Kidney tubule cell (primary cell): ENCODE results near the gene SLC9A3.
A peak's percentile ranks its signal among the peaks of the same experiment; 100 is the strongest.
"Not testable (repeated sequence)": the region's sequence is repeated elsewhere in the genome, so short reads cannot be mapped to it uniquely, and the experiment has no call there.

ENCODE experiments used
- DNase-seq: peaks from one replicate; pipeline ENCODE4 v3.0.0-alpha.2; 2018; ENCODE audit warnings: low spot score

Gene SLC9A3

DNA sequence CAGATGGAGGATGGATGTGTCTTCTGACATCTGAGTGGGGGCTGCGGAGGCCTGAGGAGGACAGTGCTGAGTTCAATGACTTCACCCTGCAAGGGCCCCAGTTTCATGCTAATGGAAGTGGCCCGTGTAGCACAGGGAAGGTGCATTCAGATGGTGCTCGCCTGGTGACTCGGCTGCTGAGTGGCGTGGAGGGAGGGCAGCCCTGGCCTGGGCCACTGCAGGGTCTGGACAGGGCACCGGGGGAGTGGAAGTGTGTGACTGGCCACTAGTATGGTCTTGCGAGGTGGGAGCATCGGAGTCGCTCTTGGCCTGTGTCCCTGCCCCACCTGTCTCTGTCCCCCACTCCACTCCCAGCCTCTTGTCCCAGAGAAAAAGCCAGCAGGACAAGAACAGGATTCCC, 1.7 kb upstream of the SLC9A3 start:
- no peak for DNase-seq

DNA sequence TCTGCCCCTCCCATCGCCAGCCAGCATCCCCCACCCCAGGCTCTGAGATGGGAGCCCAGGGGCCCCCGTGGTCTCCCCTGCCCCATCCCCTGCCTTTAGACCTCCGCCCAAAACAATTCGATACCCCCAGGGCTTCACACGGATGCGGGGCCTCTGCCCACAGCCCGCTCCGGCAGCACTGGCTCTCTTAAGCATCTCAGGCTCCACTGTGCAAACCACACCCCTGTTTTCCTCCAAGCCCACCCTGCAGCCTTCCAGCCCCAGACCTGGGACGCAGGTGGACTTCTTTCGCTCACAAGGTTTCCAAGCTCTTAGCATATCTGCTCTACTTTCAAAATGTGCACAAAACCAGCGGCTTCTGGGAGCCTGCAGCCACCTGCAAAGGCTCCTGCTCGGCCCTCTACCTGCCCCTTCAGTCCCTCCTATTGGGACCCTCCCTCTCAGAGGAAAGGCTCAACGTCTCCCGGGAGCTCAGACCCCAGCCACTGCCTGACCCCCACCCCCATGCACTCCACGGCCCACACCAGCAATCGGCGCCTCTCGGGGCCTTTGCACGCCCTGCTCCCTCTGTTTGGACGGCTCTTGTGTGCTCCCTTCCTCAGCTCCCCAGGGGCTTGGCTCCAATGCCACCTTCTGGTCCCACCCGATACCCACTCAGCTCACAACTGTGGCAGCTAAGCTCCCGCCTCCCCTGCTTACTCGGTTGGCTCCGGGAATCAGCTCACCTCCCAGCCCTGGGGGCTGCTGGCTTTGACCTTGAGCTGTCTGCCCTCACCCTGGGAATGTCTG, 918 bp upstream of the SLC9A3 start:
- DNase-seq, result no peak

DNA sequence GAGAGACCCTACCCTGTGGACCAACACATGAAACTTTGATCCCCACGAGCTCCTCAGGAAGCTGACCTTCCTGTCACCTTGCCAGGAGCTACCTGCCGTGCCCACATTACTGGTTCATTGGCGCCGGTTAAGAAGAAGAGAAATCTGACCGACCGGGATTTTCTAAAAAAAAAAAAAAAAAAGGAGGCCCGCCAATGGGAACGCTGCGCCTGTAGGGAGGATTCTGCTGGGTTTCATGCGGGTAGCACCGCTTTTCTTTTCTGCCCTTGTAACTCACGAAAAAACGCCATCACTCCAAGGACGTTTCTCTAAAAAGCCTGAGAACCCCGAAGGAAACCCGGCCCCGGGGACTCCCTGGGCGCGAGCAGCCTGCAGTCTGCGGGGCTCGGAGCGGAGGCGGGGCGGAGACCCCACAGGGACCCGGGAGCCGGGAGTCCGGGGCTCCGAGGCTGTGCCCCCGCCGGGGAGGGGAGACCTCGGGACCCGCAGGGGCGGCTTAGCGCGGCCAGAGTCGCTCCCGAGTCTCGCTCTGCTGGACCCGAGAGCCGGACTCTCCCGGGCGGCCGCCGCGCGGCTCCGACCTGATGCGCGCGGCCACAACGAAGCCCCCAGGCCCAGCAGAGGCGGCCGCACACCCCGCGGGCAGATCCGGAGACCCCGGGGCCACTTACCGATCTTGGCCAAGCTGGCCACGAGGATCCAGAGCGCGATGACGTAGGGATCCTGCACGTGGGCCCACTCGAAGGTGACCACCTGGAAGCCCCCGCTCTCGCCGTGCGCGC, 617 bp downstream of the SLC9A3 start:
- no peak for DNase-seq

DNA sequence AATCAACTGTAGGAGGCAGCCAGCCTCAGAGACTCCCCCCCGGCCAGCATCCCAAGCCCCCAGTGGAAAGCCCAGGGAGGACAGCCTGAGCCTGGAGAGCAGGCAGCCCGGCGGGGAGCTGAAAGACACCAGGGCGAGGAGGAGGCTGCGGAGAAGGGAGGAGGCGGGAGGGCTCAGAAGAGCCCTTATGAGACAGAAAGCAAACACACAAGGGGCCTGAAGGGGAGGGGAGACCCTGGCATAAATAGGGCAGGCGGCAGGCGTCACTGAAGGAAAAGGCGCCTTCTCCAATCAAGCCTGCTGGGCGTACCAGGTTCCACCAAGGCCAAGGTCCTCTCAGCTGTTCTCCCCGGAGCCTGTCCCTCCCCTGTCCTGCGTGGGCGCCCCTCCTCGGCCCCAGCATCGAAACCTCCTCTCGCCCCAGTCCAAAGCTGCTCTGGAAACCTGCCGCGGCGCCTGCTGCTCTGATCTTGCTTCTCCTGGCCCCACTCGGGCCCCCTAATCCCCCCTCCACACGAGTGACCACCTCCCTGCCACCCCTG, 1.3 kb downstream of the SLC9A3 start:
- DNase-seq, result no peak

DNA sequence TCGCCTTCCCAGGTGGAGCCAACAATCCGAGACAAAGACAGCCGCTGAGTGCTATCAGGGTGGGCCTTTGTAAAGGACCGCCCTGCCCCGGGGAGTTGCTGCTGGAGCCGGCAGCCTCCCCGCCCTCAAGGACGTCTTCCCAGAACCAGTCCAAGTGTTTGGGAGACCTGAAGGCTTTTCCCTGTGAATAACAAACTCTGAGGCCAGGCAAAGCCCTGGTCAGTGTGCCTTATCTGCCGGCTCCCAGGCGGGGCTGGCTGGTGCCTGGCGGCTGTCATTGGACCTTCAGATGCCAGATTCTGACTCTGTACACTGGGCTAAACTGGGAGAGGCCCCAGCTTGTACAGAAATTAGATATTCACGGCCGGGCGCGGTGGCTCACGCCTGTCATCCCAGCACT, 2.1 kb downstream of the SLC9A3 start:
- DNase-seq, result no peak

DNA sequence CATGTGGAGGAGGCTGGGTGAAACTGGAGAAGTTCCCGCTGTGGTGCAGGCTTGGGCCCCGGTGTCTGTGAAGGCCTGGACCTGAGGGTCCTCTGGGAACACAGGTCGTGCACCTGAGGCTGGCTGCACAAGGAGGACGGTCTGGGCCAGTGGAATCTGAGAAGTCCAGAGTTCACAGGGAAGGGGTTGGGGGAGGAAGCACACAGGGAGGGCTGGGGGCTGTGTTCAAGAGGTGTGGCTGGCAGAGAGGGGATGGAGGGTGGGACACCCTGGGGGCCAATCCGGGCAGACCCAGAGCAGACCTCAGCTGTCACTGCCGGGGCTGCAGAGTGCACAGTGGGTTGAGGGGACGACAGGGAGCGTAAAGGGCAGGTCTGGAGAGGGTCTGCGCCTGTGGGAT, 2.6 kb downstream of the SLC9A3 start:
- DNase-seq, result no peak

DNA sequence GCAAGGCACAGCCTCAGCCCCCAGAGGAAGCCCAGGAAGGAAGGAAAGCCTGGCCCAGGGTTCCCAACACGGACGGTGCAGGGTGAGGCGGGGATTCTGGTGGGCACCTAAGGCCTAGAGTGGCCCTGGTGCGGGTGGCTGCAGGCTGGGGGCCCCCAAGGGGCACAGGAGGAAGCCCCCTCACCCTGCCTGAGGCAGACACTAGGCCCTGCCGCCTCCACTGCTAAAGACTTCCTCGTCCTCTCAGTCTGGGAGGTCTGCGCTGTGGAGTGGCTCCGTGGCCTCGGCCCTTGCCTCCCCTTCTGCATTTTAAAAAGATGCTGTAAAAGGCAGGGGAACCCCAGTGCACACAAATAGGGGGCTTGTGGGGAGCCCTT, 3.4 kb downstream of the SLC9A3 start:
- no peak for DNase-seq

DNA sequence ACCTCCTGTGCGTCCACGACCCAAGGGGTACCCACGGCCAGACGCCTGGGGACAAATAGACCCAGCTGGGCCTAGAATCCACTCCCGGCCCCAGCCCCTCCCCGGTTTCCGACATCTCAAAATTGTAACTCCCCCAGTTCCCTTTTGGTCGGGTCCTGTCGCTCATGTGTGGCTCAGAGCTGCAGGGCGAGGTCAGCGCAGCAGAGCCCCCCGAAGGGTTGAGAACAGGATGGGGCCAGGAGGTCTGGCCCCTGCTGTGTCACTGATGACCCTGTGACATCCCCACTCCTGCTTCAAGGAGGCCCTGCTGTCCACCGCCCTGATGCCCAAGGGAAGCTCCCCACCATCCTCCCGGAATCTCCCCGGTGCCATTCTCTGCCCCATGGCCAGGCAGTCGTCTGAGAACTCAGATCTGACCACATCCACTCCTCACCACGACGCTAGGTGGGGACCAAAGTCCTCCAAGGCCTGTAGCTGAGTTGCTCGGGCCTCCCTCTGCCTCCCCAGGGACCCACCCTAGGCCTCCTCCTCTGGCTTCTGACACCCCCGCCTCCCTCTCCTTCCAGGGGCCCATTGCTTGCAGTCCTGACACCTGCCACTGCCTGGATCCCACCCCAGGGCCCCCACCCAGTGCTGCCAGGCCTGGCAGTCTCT, 3.9 kb downstream of the SLC9A3 start:
- DNase-seq, result no peak

DNA sequence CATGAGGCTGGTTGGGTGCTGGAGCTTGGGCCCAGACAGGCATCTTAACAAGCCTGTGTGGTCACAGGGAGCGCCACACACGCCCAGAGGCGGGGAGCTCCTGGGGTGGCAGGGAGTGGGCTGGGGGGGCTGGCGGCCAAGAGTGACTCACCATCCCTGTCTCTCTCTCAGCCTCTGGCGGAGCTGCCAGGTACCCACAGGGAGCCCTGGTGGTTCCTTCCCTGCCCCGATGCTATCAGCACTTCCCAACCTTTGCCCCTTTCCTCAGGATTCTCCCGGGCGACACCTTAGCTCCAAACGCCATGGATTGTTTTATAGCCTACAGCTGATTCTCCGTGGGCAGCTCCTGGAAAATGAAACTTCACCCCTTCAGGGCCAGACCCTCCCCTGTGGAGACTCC, 5.5 kb downstream of the SLC9A3 start:
- no peak for DNase-seq

DNA sequence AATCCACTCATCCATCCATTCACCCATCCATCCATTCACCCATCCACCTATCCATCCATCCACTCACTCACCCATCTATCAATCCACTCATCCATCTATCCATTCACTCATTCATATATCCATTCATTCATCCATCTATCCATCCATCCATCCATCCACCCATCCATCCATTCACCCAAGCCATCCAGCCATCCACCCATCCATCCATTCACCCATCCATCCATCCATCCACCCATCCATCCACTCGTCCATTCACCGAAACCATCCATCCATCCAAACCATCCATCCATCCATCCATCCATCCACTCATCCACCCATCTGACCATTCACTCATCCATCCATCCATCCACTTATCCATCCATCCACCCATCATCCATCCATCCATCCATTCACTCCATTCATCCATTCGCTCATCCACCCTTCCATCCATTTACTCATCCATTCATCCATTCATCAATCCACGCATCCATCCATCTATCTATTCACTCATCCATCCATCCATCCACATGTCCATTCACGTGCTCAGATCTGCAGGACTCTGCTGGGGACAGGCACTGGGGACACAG, 6.6 kb downstream of the SLC9A3 start:
- DNase-seq, result no peak

DNA sequence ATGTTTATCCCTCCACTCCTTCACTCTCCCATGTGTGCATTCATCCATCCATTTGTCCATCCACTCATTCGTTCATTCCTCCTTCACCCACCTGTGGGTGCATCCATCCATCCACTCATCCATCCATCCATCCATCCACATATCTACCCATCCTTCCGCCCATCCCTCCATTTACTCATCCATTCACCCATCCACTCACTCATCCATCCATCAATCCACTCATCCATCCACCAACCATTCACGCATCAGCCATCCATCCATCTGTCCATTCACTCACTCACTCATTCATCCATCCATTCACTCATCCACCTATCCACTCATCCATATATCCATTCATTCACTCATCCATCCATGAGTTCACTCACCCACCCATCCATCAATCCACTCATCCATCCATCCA, 7.3 kb downstream of the SLC9A3 start:
- DNase-seq, result no peak

DNA sequence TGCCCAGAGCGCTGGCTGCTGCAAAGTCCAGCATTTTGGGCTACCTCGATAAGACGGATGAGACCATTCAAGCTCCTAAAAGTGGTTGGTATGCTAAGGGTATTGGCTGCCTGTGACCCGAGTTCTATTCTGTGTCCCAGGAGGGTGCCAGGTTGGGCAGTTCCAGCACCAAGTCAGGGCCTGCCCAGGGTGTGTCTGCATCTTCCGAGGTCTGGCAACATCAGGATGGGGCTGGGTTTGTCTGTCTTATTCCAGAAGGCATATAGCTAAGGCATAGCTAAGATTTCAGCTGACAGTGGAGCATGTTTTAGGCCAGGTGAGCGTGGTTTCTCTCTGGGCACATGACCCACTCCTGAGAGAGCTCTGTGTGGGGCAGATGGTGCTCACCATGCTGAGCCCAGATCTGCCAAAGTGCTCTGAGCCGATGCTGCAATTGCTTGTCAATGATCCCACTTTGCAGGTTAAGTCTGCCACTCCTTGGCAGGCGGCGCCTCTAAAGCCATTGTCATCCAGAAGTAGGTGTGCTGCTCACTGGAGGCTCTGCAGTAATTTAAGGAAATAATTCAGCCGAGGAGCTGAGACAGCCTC, 7.8 kb downstream of the SLC9A3 start:
- no peak for DNase-seq

DNA sequence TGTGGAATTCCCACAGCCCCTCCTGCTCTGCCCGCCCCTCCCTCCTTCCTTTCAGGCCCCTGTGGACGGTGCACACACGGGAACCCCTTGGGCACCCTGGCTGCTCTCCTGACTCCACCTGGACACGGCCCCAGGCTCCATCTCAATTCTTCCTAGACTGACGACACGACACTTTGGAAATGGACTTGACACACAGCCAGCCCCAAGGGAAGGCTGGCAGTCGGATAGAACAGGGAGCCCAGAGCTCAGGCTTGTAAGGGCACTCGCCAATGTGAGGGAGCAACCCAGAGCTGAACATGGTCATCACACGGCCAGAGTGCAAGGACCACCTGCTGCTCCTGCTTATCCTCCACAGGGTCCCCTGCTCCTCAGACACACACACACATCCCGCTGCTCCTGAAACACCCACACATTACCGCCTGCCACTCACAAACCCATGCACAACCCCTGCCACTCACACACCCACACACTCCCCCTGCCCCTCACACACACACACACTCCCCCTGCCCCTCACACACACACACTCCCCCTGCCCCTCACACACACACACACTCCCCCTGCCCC, 8.9 kb downstream of the SLC9A3 start:
- DNase-seq, result no peak

DNA sequence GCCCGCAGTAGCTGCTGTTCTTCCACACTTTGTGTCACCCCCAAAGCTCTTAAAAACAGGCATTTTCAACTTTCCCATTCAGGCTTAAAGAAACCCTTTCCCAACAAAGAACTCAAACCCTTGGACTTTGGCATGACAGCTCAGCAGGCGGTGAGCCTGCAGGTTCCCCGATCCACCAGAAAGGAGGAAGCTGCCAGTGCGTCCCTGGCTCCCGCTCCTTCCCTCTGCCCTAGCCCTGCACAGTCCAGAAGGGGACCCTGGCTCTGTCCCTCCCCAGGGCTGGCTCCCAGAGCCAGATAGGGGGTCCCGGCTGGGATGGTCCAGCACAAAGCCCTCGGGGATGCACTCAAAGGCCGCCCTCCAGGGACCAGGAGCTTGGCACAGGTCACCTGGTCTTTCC, 9.6 kb downstream of the SLC9A3 start:
- no peak for DNase-seq

DNA sequence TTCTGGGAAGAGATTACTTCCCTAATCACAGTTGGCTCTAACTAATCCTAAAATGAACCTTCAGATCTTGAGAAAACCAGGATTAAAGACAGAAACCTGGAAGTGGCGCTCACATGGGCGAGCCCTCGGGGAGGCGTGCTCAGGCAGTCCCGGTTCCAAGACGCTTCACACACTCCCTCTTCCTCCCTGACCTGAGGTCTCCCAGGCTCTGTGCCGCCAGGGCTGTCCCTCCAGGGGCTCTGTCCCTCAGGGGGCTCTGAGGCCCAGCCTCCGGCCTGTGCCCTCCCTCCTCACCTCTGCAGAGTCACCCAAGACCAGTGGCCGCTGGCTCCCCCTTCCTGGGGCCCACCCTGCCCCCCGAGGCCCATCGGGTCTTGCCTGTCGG, 10.2 kb downstream of the SLC9A3 start:
- DNase-seq, result no peak

DNA sequence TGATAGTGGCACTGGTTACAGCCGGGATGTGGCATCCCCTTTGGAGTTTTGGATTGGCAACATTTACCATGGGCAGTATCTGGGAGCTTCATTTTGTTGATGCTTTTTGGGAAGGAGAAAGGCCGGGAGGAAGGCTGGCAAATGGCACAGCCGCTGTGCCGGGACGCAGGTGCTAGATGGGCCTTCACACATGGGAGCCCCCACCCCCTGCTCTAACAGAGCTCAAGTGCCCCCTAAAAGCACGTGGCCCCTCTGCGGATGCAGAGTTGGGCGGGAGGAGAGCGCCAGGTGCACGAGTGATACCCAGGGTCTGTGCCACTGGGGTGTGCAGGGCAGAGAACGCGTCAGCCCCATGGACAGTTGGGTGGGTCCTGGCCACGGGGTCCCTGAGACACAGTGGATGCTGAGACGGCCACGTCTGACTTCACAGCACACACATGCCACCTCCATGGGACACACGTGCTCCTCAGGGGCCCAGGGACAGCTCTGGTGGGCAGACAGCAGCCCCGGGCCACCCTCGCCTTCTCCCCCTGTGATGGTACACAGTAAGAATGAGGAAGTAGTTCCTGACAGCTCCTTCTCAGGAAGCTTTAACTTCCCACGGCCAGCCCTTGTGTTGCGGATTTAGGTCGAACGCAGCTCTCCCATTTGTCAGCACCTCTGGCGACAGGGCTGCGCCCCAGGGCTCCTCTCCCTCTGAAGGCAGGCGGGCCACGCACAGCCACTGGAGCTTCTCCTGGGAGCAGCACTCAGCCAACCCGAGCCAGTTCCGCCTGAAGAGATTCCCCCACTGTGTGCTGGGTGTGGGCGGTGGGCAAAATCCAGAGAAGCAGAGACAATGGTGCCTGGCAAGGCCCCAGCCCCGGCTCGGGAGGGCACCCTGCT, 10.8 kb downstream of the SLC9A3 start:
- peak; percentile 50 for DNase-seq

DNA sequence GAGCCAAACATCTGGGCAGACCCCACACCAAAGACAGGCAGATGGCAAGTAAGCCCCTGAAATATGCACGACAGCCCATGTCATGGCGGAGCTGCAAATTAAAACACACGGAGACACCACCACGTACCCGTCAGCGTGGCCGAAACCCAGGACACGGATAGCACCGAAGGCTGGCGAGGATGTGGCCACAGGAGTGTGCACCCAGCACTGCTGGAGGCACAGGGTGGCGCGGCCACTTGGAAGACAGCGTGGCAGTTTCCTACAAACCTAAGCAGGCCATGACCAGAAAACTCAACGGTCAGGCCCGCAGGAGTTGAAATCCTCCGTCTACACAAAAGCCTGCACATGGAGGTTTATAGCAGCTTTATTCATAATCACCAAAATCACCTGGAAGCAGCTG, 12.8 kb downstream of the SLC9A3 start:
- no peak for DNase-seq

DNA sequence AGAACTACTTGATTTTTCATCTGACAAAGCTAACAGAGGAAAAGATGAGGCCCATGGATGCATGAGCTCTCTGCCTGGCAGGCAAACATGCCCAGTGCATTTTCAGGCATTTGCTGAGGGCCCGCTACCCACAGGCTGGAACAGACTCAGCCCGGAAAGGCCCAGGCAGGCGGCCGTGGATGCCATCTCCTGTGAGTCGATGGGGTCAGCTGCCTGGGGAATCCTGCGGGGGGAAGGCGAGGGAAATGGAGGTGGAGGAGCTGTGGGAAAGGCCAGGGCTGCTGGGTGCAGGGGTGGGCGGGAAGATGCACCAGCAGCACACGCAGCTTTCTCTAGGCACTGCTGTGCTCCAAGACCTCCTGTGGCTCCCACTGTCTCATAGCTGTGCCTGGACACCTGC, 13.7 kb downstream of the SLC9A3 start:
- no peak for DNase-seq

DNA sequence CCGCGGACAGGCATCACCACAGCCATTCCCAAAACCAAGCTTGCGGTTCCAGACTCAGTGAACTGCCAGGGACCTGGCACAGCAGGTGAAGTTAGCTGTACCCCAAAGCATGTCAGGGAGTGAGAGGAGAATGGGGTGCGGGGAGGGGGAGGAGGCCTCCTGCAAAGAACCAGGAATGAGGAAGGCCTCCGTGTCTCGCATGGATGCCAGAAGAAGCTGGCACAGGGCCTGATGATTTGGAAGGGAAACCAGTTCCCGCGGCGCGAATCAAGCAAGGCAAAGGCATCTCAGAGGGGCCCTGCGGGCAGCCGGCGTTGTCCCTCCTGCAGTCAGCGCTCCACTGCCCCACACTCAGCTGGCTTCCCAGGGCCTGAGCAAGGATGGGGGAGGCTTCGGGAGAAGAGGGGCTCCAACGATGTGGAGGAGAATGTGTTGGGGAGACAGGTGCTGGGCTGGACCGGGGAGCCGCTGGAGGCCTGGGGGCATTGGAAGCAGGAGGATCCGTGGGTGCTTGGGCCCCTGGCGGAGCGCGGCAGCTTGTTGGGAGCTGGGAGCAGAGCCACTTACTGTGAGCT, 14.6 kb downstream of the SLC9A3 start:
- peak; percentile 40 for DNase-seq

DNA sequence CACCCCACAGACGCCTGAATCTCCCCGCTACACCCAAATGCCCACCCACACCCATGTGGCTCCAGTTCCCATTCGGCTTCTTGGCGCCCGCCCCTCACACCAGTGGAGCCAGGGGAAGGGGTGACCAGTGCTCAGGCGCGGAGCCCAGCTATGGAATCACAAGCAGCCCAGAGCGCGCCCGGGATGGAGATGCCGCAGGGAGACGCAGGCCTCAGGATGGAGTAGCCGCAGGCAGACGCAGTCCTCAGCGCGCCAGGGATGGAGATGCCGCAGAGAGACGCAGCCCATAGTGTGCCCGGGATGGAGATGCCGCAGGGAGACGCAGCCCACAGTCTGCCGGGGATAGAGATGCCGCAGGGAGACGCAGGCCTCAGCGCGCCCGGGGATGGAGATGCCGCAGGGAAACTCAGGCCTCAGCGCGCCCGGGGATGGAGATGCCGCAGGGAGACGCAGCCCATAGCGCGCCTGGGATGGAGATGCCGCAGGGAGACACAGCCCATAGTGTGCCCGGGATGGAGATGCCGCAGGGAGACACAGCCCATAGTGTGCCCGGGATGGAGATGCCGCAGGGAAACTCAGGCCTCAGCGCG, 16.2 kb downstream of the SLC9A3 start:
- not testable (repeated sequence) for DNase-seq
